Endothelial cell (in vitro differentiated cells): ENCODE measurements around the gene ELOVL2. TPM values are rescaled to one million over a fixed set of nuclear protein-coding genes. Genes with fewer than 3 reads are reported as not detected.

ENCODE experiments used
- DNase-seq: peaks from one replicate; pipeline ENCODE4 v3.0.0; 2021; ENCODE audit warnings: low spot score
- H3K27ac Mint-ChIP-seq: one replicate; pipeline ENCODE4 v1.8.0; 2021; ENCODE audit warnings: mixed read lengths, inconsistent platforms; ENCODE audit not compliant: unreplicated experiment
- H3K27me3 Mint-ChIP-seq: one replicate; pipeline ENCODE4 v1.8.0; 2021; ENCODE audit warnings: mild to moderate bottlenecking, moderate library complexity, mixed read lengths, inconsistent platforms; ENCODE audit not compliant: unreplicated experiment
- H3K36me3 Mint-ChIP-seq: one replicate; pipeline ENCODE4 v1.8.0; 2021; ENCODE audit warnings: mild to moderate bottlenecking, low read depth, mixed read lengths, inconsistent platforms; ENCODE audit not compliant: unreplicated experiment
- H3K4me1 Mint-ChIP-seq: one replicate; pipeline ENCODE4 v1.8.0; 2021; ENCODE audit warnings: mild to moderate bottlenecking, mixed read lengths, inconsistent platforms; ENCODE audit not compliant: unreplicated experiment
- H3K4me3 Mint-ChIP-seq: one replicate; pipeline ENCODE4 v1.8.0; 2021; ENCODE audit warnings: mild to moderate bottlenecking, mixed read lengths, inconsistent platforms; ENCODE audit not compliant: unreplicated experiment
- H3K9me3 Mint-ChIP-seq: one replicate; pipeline ENCODE4 v1.8.0; 2021; ENCODE audit warnings: mixed read lengths, inconsistent platforms; ENCODE audit not compliant: unreplicated experiment
- total RNA-seq: library from RNA; stranded (reverse); fragmentation: NEBNext Ultra II Directional; extraction: Animal tissue kit (Norgen Biotek cat#: 25700); gene quantifications from one replicate; pipeline ENCODE4 v1.2.1, GENCODE V29; 2021; ENCODE audit not compliant: unreplicated experiment
- TF ChIP-seq, protein P1 (sequence below): fragments of 200-600 bp; sonication (generic); IDR thresholded peaks from one replicate; pipeline ENCODE4 v1.5.0; 2021; ENCODE audit warnings: antibody characterized with exemption; ENCODE audit not compliant: unreplicated experiment

ELOVL2 gene
- total RNA-seq, 1 donor from 2014 or later: 0.31 TPM

DNA sequence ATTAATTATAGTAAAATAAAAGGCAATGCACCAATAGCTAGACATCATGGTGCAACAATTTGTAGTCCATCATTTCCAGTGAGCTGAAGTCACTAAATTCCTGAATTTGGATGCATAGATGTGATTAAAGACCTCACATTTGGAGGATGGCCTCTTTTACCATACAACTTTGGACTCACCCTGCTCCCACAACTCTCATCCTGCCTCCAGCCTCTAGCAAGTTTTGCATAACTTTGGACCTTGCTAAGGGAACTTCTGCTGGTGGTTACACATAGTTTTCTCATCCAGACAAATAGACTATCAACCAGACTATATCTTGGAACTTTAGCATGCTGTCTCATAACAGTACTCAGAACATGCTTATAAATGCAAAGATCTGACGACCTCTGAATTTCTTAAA, 12.8 kb upstream of the ELOVL2 start:
- Mint-ChIP-seq H3K27ac (no peak overlapping the region), H3K4me3 (no peak overlapping the region), H3K36me3 (no peaks in the 10 kb centered on the region)

DNA sequence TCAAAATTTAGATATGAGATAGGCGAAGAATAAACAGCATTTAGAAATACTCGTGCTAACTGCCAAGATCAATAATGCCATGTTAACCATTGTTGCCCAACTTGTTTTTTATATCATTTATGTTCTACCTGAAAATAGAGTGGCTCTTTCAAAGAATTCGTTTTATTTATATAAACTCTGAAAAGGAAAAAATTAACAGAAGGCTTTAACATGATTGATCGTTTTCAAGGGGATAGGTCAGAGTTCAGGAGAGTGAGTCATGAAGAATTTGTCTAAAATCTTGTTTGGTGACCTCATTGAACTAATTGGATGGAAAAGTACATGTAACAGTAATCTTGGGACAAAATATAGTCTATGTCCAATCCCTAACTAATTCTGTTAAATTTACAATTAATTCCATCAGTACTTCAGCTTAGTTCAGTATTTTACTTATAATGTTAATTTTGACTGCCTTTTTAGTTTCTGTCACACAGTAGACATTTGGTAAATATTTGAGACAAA, 11.1 kb upstream of the ELOVL2 start:
- H3K9me3 Mint-ChIP-seq: no peaks in the 10 kb centered on the region
- TF ChIP-seq, protein P1, sequence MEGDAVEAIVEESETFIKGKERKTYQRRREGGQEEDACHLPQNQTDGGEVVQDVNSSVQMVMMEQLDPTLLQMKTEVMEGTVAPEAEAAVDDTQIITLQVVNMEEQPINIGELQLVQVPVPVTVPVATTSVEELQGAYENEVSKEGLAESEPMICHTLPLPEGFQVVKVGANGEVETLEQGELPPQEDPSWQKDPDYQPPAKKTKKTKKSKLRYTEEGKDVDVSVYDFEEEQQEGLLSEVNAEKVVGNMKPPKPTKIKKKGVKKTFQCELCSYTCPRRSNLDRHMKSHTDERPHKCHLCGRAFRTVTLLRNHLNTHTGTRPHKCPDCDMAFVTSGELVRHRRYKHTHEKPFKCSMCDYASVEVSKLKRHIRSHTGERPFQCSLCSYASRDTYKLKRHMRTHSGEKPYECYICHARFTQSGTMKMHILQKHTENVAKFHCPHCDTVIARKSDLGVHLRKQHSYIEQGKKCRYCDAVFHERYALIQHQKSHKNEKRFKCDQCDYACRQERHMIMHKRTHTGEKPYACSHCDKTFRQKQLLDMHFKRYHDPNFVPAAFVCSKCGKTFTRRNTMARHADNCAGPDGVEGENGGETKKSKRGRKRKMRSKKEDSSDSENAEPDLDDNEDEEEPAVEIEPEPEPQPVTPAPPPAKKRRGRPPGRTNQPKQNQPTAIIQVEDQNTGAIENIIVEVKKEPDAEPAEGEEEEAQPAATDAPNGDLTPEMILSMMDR: no peak
- no peak overlapping the region for H3K27ac Mint-ChIP-seq
- H3K36me3 Mint-ChIP-seq: no peaks in the 10 kb centered on the region
- no peak for DNase-seq
- H3K4me1 Mint-ChIP-seq: no peaks in the 10 kb centered on the region
- H3K27me3 Mint-ChIP-seq: no peaks in the 10 kb centered on the region
- H3K4me3 Mint-ChIP-seq: no peak overlapping the region

More for the DNA sequence above, 12.8 kb upstream of the ELOVL2 start:
- Mint-ChIP-seq H3K27me3 (no peaks in the 10 kb centered on the region), H3K4me1 (no peaks in the 10 kb centered on the region), H3K9me3 (no peaks in the 10 kb centered on the region)
- no peak for DNase-seq
- TF ChIP-seq, protein P1: no peak

- TF ChIP-seq, protein P1: no peak
- Mint-ChIP-seq H3K4me1 (no peaks in the 10 kb centered on the region), H3K36me3 (no peaks in the 10 kb centered on the region), H3K9me3 (no peaks in the 10 kb centered on the region), H3K27me3 (no peaks in the 10 kb centered on the region), H3K4me3 (no peak overlapping the region), H3K27ac (no peak overlapping the region)
- no peak for DNase-seq
These were observed 10.6 kb upstream of the ELOVL2 start for GRCh38 chr6:11054722-11055121.

- TF ChIP-seq, protein P1: no peak
- DNase-seq: no peak
- H3K4me1 Mint-ChIP-seq: no peaks in the 10 kb centered on the region
These were observed 9.2 kb upstream of the ELOVL2 start for GRCh38 chr6:11053307-11053706.

GRCh38 chr6:11050731-11051130, 6.6 kb upstream of the ELOVL2 start:
- no peak overlapping the region for H3K27ac Mint-ChIP-seq
- DNase-seq: no peak
- H3K4me3 Mint-ChIP-seq: no peak overlapping the region
- H3K27me3 Mint-ChIP-seq: no peaks in the 10 kb centered on the region
- no peaks in the 10 kb centered on the region for H3K36me3 Mint-ChIP-seq
- TF ChIP-seq, protein P1: no peak
- H3K4me1 Mint-ChIP-seq: no peaks in the 10 kb centered on the region
- H3K9me3 Mint-ChIP-seq: no peaks in the 10 kb centered on the region

More at GRCh38 chr6:11053307-11053706, 9.2 kb upstream of the ELOVL2 start:
- no peak overlapping the region for H3K4me3 Mint-ChIP-seq
- no peaks in the 10 kb centered on the region for H3K27me3 Mint-ChIP-seq
- no peaks in the 10 kb centered on the region for H3K9me3 Mint-ChIP-seq
- H3K36me3 Mint-ChIP-seq: no peaks in the 10 kb centered on the region
- H3K27ac Mint-ChIP-seq: no peak overlapping the region
